ENCODE data around the gene ZNF391.

- TF ChIP-seq CTCF (conservative IDR thresholded peaks at IDR 0.05 in 1 of 2, IDR thresholded peaks at IDR 0.05 in 1 of 2; ENCODE audit: extremely low read depth in 1 of 2, insufficient read depth in 1 of 2, low read depth in 1 of 2, low read length in 2 of 2) (no peak), EZH2 (IDR thresholded peaks at IDR 0.05; ENCODE audit: borderline replicate concordance, low read length) (no peak)
These were observed 12.5 kb downstream of the ZNF391 start for GRCh38 chr6:27400877-27401642.
